ENCODE measurements around the gene LAMB1. TPM values are rescaled to one million over a fixed set of nuclear protein-coding genes. Genes with fewer than 3 reads are reported as not detected.

The LAMB1 gene
- total RNA-seq, 2 donors from 2014 or later = not detected

DNA sequence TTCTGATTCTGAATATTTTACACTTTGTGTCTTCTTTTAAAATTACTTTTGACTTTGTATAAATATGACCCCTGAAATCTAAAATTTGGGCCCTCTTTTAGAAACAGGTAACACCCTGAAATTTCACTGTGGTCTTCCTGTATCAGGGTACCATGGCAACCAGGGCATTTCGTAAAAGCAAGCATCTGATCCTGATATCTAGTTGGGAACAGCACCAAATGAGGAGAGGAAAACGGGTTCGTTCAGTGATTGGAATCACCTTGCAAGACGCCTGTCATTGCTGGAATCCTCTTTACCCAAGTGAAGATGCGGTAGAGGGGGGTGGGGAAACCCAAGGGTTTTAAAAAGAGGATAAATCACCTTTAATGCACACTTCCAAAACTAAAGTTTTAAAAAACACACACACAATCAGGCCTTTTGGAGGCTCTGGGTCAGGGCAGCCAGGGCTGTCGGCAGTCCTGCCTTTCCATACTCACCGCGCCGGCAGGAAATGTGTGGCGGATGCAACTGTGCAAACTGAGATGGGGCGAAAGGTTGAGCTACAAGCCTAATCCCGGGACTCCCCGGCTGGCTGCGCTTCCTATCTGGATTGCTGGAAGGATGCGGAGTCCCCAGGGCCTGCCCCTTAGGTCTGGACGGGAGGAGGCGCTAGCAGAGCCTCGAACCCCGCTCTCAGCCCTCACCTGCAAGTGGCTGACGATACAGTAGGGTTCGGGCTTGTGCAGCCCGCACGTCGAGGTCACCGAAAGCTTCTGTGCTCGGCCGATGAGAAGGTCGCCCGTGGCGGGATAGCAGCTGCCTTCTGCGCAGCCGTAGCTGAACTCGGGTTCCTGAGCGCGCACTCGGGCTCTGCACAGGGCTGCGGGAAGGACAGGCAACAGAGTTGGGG, 1.8 kb downstream of the LAMB1 start:
- no peak for ATAC-seq

DNA sequence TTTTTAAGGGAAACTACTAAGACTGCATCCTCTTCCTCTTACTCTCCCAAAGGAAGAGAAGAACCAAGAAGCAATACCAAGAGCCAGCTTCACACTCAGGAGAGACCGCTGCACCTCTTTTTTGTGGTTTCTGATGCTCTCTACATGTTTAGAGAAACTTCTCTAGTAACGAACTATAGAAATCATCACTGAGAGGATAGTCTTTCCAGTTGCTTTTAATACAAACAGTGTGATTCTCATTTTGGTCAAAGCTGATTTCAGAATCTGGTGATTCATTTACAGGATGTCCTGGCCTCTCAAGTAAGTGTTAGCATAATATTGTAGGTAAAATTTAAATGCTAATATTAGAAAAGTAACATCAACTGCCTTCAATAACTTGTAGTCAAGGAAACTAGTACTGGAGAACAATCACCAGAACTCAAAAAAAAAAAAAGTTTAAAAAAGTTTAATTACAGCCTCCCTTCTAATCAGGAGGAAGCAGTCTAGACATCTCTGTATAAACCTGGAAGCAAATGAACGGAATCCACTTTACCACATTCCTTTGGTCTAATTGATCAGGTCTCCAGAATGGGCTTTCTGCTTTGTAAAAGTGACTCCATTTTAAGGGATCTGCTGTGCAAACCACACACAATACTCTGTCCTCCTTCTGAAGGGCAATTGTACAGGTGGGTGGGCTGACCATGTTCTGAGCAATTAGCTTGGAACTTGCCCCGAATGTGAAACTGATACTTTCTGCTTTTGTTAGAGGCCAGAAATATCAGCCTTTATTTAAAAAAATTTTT, 3.0 kb downstream of the LAMB1 start:
- Mint-ChIP-seq H3K4me3 (no peak overlapping the region), H3K27ac (no peak overlapping the region), H3K27me3 (peaks cover 61% of the 10 kb centered on the region), H3K4me1 (peaks cover 14% of the 10 kb centered on the region), H3K36me3 (ENCODE audit: low read depth) (peaks cover 5% of the 10 kb centered on the region)
- DNase-seq (no peak), ATAC-seq (no peak)
- no peaks in the 10 kb centered on the region for H3K9me3 ChIP-seq (ENCODE audit: control insufficient read depth, low read length, poor library complexity, severe bottlenecking)

More for the DNA sequence above, 1.8 kb downstream of the LAMB1 start:
- Mint-ChIP-seq H3K36me3 (ENCODE audit: low read depth) (peaks cover 7% of the 10 kb centered on the region), H3K27ac (no peak overlapping the region), H3K4me1 (peaks cover 16% of the 10 kb centered on the region), H3K27me3 (peaks cover 62% of the 10 kb centered on the region), H3K4me3 (peak overlapping the region; percentile 87)
- DNase-seq = no peak
- H3K9me3 ChIP-seq (ENCODE audit: control insufficient read depth, low read length, poor library complexity, severe bottlenecking) = no peaks in the 10 kb centered on the region

DNA sequence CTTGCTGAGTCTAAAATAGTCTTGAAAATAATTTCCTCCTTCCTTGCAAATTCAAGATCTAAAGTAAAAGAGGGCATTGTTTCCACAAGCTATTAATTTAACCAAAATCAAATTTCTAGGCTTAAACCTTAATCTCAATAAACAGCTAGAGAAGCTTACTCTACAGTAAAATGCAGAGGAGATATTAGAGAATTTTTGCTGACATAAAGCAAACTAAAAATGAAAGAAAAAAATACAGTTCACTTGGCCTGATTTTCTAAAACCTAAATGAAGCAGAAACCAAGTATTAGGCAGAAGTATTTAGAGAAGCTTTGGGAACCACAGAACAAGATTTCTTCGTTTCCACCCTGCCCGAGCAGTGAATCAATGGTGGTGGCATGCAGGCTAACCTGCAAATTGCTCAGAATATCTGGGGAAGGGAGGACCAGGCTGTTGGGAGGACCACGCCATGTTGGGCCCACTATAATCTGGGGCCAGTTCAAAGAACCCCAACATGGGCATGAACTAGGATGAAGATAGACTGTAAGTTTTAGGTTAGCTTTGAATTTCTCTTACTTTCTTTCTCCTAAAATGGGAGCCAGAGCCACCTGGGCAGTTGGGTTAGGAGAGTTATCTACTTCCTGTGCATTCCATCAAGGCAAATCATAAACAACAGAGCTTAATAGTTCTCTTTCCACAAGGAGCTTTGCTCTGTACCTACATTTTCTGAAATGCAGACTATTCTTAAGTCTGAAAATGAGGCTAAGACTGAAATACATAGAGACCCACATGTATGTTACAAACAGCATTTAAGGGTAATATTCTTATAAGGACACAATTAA, 4.1 kb downstream of the LAMB1 start:
- peaks cover 8% of the 10 kb centered on the region for H3K4me1 Mint-ChIP-seq
- DNase-seq (no peak), ATAC-seq (no peak)
- H3K9me3 ChIP-seq (ENCODE audit: control insufficient read depth, low read length, poor library complexity, severe bottlenecking) = no peaks in the 10 kb centered on the region
- no peak overlapping the region for H3K4me3 Mint-ChIP-seq
- H3K36me3 Mint-ChIP-seq (ENCODE audit: low read depth) = peaks cover 4% of the 10 kb centered on the region
- H3K27ac Mint-ChIP-seq = no peak overlapping the region
- peaks cover 53% of the 10 kb centered on the region for H3K27me3 Mint-ChIP-seq

DNA sequence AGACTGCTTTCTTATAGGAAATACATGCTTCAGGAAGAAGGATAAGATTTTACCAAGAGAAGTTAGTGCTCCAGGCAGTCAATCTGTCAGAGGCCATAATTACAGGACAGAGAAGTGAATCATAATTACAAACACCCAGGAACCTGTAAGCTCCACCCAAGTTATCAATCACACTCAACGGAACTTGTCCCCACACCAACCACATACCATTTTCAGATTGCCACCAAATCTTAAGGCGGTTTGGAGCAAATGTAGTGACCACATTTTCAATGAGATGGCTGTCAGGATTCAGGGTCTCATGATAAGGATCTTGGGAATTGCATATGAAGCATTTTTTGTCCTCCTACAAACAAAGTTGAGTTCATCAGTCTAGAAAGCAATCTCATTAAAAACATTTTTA, 4.8 kb downstream of the LAMB1 start:
- DNase-seq (no peak), ATAC-seq (no peak)
- H3K9me3 ChIP-seq (ENCODE audit: control insufficient read depth, low read length, poor library complexity, severe bottlenecking) = no peaks in the 10 kb centered on the region
- no peak overlapping the region for H3K27ac Mint-ChIP-seq
- peaks cover 4% of the 10 kb centered on the region for H3K36me3 Mint-ChIP-seq (ENCODE audit: low read depth)
- H3K4me3 Mint-ChIP-seq = no peak overlapping the region
- H3K4me1 Mint-ChIP-seq = peaks cover 7% of the 10 kb centered on the region
- peaks cover 56% of the 10 kb centered on the region for H3K27me3 Mint-ChIP-seq

GRCh38 chr7:107996072-107996882, 6.7 kb downstream of the LAMB1 start:
- no peaks in the 10 kb centered on the region for H3K36me3 Mint-ChIP-seq (ENCODE audit: low read depth)
- H3K27ac Mint-ChIP-seq = no peak overlapping the region
- no peak for ATAC-seq
- no peak for DNase-seq
- H3K4me1 Mint-ChIP-seq = no peaks in the 10 kb centered on the region
- H3K4me3 Mint-ChIP-seq = no peak overlapping the region
- H3K9me3 ChIP-seq (ENCODE audit: control insufficient read depth, low read length, poor library complexity, severe bottlenecking) = no peaks in the 10 kb centered on the region
- H3K27me3 Mint-ChIP-seq = peaks cover 56% of the 10 kb centered on the region

GRCh38 chr7:107995184-107996071, 7.5 kb downstream of the LAMB1 start:
- no peak overlapping the region for H3K4me3 Mint-ChIP-seq
- no peaks in the 10 kb centered on the region for H3K9me3 ChIP-seq (ENCODE audit: control insufficient read depth, low read length, poor library complexity, severe bottlenecking)
- H3K27ac Mint-ChIP-seq = no peak overlapping the region
- no peak for DNase-seq
- no peaks in the 10 kb centered on the region for H3K4me1 Mint-ChIP-seq
- no peak for ATAC-seq
- H3K27me3 Mint-ChIP-seq = peaks cover 49% of the 10 kb centered on the region
- no peaks in the 10 kb centered on the region for H3K36me3 Mint-ChIP-seq (ENCODE audit: low read depth)

GRCh38 chr7:107994421-107995030, 8.4 kb downstream of the LAMB1 start:
- H3K27me3 Mint-ChIP-seq = peaks cover 49% of the 10 kb centered on the region
- H3K27ac Mint-ChIP-seq = no peak overlapping the region
- no peaks in the 10 kb centered on the region for H3K9me3 ChIP-seq (ENCODE audit: control insufficient read depth, low read length, poor library complexity, severe bottlenecking)
- H3K4me1 Mint-ChIP-seq = no peaks in the 10 kb centered on the region
- no peak for ATAC-seq
- H3K36me3 Mint-ChIP-seq (ENCODE audit: low read depth) = no peaks in the 10 kb centered on the region
- no peak for DNase-seq
- H3K4me3 Mint-ChIP-seq = no peak overlapping the region

GRCh38 chr7:107993891-107994291, 9.1 kb downstream of the LAMB1 start:
- DNase-seq (no peak), ATAC-seq (no peak)
- Mint-ChIP-seq H3K27ac (no peak overlapping the region), H3K27me3 (peaks cover 51% of the 10 kb centered on the region), H3K36me3 (ENCODE audit: low read depth) (no peaks in the 10 kb centered on the region), H3K4me1 (no peaks in the 10 kb centered on the region), H3K4me3 (no peak overlapping the region)
- no peaks in the 10 kb centered on the region for H3K9me3 ChIP-seq (ENCODE audit: control insufficient read depth, low read length, poor library complexity, severe bottlenecking)

GRCh38 chr7:107989618-107990373, 13.2 kb downstream of the LAMB1 start:
- Mint-ChIP-seq H3K4me1 (no peaks in the 10 kb centered on the region), H3K27me3 (peaks cover 61% of the 10 kb centered on the region), H3K27ac (no peak overlapping the region), H3K4me3 (no peak overlapping the region), H3K36me3 (ENCODE audit: low read depth) (no peaks in the 10 kb centered on the region)
- H3K9me3 ChIP-seq (ENCODE audit: control insufficient read depth, low read length, poor library complexity, severe bottlenecking) = no peaks in the 10 kb centered on the region
- ATAC-seq (no peak), DNase-seq (no peak)

- Mint-ChIP-seq H3K27ac (no peak overlapping the region), H3K4me3 (no peak overlapping the region), H3K36me3 (ENCODE audit: low read depth) (no peaks in the 10 kb centered on the region), H3K4me1 (no peaks in the 10 kb centered on the region), H3K27me3 (peaks cover 41% of the 10 kb centered on the region)
- H3K9me3 ChIP-seq (ENCODE audit: control insufficient read depth, low read length, poor library complexity, severe bottlenecking) = no peaks in the 10 kb centered on the region
- no peak for ATAC-seq
- DNase-seq = no peak
Measured at GRCh38 chr7:107982918-107983389, 20.0 kb downstream of the LAMB1 start.
